ENCODE measurements around the gene ERO1B.
"Not testable (repeated sequence)": the region's sequence is repeated elsewhere in the genome, so short reads cannot be mapped to it uniquely, and the experiment has no call there.

The ERO1B gene

GRCh38 chr1:236281654-236282424 lies at the start of gene ERO1B:
Gene ERO1B (minus strand): TSS chr1:236281958. CDS start chr1:236281783, 175 bp downstream.
- peak; percentile 98 for DNase-seq

- DNase-seq = not testable (repeated sequence)
Observed at GRCh38 chr1:236331412-236331811, 49.7 kb upstream of the ERO1B start.

- no peak for DNase-seq
Observed at GRCh38 chr1:236326432-236326831, 44.7 kb upstream of the ERO1B start.

- no peak for DNase-seq
Observed at GRCh38 chr1:236325567-236325966, 43.8 kb upstream of the ERO1B start.

- DNase-seq = no peak
Observed at GRCh38 chr1:236323819-236324411, 42.2 kb upstream of the ERO1B start.

GRCh38 chr1:236322566-236323409 lies 41.0 kb upstream of the ERO1B start:
- DNase-seq = no peak

- no peak for DNase-seq
Observed at GRCh38 chr1:236321101-236321500, 39.3 kb upstream of the ERO1B start.

- no peak for DNase-seq
Observed at GRCh38 chr1:236320671-236321070, 38.9 kb upstream of the ERO1B start.

GRCh38 chr1:236320214-236320613 lies 38.5 kb upstream of the ERO1B start:
- DNase-seq = no peak

- no peak for DNase-seq
Observed at GRCh38 chr1:236316437-236316836, 34.7 kb upstream of the ERO1B start.

- DNase-seq = no peak
Observed at GRCh38 chr1:236315518-236315917, 33.8 kb upstream of the ERO1B start.

- DNase-seq = no peak
Observed at GRCh38 chr1:236315092-236315491, 33.3 kb upstream of the ERO1B start.

- not testable (repeated sequence) for DNase-seq
Observed at GRCh38 chr1:236314050-236314449, 32.3 kb upstream of the ERO1B start.

GRCh38 chr1:236313427-236313826 lies 31.7 kb upstream of the ERO1B start:
- DNase-seq = no peak

GRCh38 chr1:236311040-236311439 lies 29.3 kb upstream of the ERO1B start:
- DNase-seq = no peak

GRCh38 chr1:236308827-236309226 lies 27.1 kb upstream of the ERO1B start:
- no peak for DNase-seq

- DNase-seq = no peak
Observed at GRCh38 chr1:236307435-236307834, 25.7 kb upstream of the ERO1B start.

- no peak for DNase-seq
Observed at GRCh38 chr1:236304682-236305081, 22.9 kb upstream of the ERO1B start.

GRCh38 chr1:236303675-236304074 lies 21.9 kb upstream of the ERO1B start:
- no peak for DNase-seq

GRCh38 chr1:236302941-236303340 lies 21.2 kb upstream of the ERO1B start:
- DNase-seq = no peak

- DNase-seq = no peak
Observed at GRCh38 chr1:236301958-236302335, 20.2 kb upstream of the ERO1B start.

GRCh38 chr1:236301080-236301957 lies 19.6 kb upstream of the ERO1B start:
- DNase-seq = no peak

- no peak for DNase-seq
Observed at GRCh38 chr1:236297161-236297560, 15.4 kb upstream of the ERO1B start.
